ENCODE measurements around the gene IL10RB. TPM values are rescaled to one million over a fixed set of nuclear protein-coding genes. Genes with fewer than 3 reads are reported as not detected.

IL10RB gene
- total and polyA plus RNA-seq, 2 donors (not counting 1 experiment from before 2014, with no cell fraction given), result 29.3 to 32.5 TPM

DNA sequence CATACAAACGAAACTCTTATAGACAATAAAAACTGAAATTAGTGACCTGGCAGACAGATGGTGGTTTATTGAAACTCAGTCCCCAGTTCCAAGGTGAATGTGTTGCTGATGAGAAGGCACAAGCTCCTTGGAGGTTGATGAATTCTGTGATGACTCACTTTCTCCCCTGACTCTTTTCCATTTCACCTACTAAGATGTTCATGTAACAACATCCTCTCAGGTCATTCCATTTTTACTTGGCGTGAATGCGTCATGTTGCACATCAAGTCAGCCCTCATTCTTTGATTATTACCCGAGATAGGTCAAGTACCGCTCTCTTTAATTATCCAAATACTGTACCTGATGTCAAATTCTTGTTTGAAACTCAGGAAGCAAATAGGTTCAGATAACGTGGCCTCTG is 10.1 kb upstream of the IL10RB start:
- DNase-seq (no peak), ATAC-seq (ENCODE audit: low read depth) (no peak)
- TF ChIP-seq, protein P1, sequence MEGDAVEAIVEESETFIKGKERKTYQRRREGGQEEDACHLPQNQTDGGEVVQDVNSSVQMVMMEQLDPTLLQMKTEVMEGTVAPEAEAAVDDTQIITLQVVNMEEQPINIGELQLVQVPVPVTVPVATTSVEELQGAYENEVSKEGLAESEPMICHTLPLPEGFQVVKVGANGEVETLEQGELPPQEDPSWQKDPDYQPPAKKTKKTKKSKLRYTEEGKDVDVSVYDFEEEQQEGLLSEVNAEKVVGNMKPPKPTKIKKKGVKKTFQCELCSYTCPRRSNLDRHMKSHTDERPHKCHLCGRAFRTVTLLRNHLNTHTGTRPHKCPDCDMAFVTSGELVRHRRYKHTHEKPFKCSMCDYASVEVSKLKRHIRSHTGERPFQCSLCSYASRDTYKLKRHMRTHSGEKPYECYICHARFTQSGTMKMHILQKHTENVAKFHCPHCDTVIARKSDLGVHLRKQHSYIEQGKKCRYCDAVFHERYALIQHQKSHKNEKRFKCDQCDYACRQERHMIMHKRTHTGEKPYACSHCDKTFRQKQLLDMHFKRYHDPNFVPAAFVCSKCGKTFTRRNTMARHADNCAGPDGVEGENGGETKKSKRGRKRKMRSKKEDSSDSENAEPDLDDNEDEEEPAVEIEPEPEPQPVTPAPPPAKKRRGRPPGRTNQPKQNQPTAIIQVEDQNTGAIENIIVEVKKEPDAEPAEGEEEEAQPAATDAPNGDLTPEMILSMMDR (IDR thresholded peaks at IDR 0.05), result no peak
- no peak for TF ChIP-seq EZH2 (IDR thresholded peaks at IDR 0.05; ENCODE audit: borderline replicate concordance, insufficient read depth, low read depth, low read length, poor library complexity, severe bottlenecking)
- Mint-ChIP-seq H3K27me3 (no peaks in the 10 kb centered on the region), H3K4me1 (peaks cover 13% of the 10 kb centered on the region), H3K4me3 (no peak overlapping the region), H3K27ac (peak overlapping the region; percentile 65), H3K9me3 (ENCODE audit: insufficient read depth) (no peaks in the 10 kb centered on the region)
- peaks cover 0 to 14% (median 4%) of the 10 kb centered on the region in 3 donors for H3K9me3 ChIP-seq (ENCODE audit: control extremely low read depth in 1 of 3, control insufficient read depth in 2 of 3, insufficient read depth in 1 of 3, low read length in 2 of 3)
- ChIA-PET POLR2A (no interaction called here), CTCF (interaction anchor here (0.9 to 1.5 kb wide), 4 partner anchors 17 to 188 kb away, joined by 3 to 6 read pairs (median 4); no protein-coding TSS in a partner anchor)
- H2AFZ ChIP-seq (ENCODE audit: insufficient read depth, low read depth, low read length, poor library complexity, severe bottlenecking), result no peak overlapping the region
- no peaks in the 10 kb centered on the region for H3K4me1 ChIP-seq (ENCODE audit: control insufficient read depth in 2 of 2, insufficient read depth in 2 of 2, low read length in 2 of 2)
- peaks cover 14% of the 10 kb centered on the region for H4K20me1 ChIP-seq (ENCODE audit: control insufficient read depth, insufficient read depth, low read length, poor library complexity, severe bottlenecking)
- 94% methylated on average over 4 of the region's 6 CpGs for WGBS (ENCODE audit: insufficient coverage)
- H3K4me3 ChIP-seq (ENCODE audit: control extremely low read depth in 1 of 5, extremely low read depth in 1 of 5, insufficient read depth in 1 of 5, low read depth in 2 of 5, low read length in 4 of 5), result no peak overlapping the region
- intact Hi-C loops (cut with micrococcal nuclease), result no loop called here
- H3K27me3 ChIP-seq (replicated peaks in 1 of 4; ENCODE audit: control extremely low read depth in 1 of 4, control insufficient read depth in 3 of 4, insufficient read depth in 4 of 4, low read length in 3 of 4), result no peaks in the 10 kb centered on the region
- no peak overlapping the region for H3K4me2 ChIP-seq (replicated peaks; ENCODE audit: low read depth, low read length, poor library complexity, severe bottlenecking)
- peaks cover 2% of the 10 kb centered on the region for H3K79me2 ChIP-seq (ENCODE audit: control insufficient read depth, insufficient read depth, low read length)
- no peak overlapping the region for H3K9ac ChIP-seq (ENCODE audit: low read length)
- no peak overlapping the region for H3K27ac ChIP-seq (ENCODE audit: low read length in 2 of 2)
- H3K36me3 ChIP-seq (replicated peaks in 1 of 2; ENCODE audit: control extremely low read depth in 1 of 2, control insufficient read depth in 1 of 2, extremely low read depth in 1 of 2, insufficient read depth in 2 of 2, low read length in 1 of 2), result peaks cover 28 to 76% of the 10 kb centered on the region in 2 experiments

DNA sequence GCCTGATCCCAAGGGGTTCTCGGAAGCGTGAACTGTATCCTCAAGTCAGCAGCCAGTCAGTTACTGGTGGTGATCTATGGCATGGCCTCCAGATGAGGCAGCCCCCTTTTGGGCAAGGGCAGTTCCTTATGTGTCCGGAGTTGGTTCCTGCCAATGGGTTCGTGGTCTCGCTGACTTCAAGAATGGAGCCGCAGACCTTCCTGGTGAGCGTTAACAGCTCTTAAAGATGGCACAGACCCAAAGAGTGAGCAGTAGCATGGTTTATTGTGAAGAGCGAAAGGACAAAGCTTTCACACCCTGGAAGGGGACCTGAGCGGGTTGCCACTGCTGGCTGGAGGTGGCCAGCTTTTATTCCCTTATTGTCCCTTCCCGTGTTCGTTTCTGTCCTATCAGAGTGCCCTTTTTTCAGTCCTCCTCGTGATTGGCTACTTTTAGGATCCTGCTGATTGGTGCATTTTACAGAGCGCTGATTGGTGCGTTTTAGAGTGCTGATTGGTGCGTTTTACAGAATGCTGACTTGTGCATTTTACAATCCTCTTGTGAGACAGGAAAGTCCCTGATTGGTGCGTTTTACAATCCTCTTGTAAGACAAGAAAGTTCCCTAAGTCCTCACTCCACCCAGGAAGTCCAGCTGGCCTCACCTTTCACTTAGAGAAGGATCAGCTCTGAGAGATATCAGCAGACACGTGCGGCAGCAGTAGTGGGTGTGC is 8.9 kb upstream of the IL10RB start:
- ATAC-seq (ENCODE audit: low read depth) (no peak), DNase-seq (no peak)
- no peaks in the 10 kb centered on the region for H3K79me2 ChIP-seq (ENCODE audit: control insufficient read depth, insufficient read depth, low read length)
- H3K9me3 ChIP-seq (ENCODE audit: control extremely low read depth in 1 of 3, control insufficient read depth in 2 of 3, insufficient read depth in 1 of 3, low read length in 2 of 3), result peaks cover 0 to 14% (median 4%) of the 10 kb centered on the region in 3 donors
- Mint-ChIP-seq H3K27ac (no peak overlapping the region), H3K4me1 (peaks cover 21% of the 10 kb centered on the region), H3K9me3 (ENCODE audit: insufficient read depth) (no peaks in the 10 kb centered on the region), H3K4me3 (no peak overlapping the region), H3K27me3 (no peaks in the 10 kb centered on the region)
- ChIA-PET POLR2A (interaction anchor here (0.6 kb wide), 1 partner anchor 285 kb away, joined by 3 read pairs; the partner anchor contains the start of gene SON), CTCF (interaction anchor here (1.5 kb wide), 1 partner anchor 187 kb away, joined by 4 read pairs; no protein-coding TSS in a partner anchor)
- no peak for TF ChIP-seq EZH2 (IDR thresholded peaks at IDR 0.05; ENCODE audit: borderline replicate concordance, insufficient read depth, low read depth, low read length, poor library complexity, severe bottlenecking)
- TF ChIP-seq, protein P1 (IDR thresholded peaks at IDR 0.05), result no peak
- peaks cover 9% of the 10 kb centered on the region for H4K20me1 ChIP-seq (ENCODE audit: control insufficient read depth, insufficient read depth, low read length, poor library complexity, severe bottlenecking)
- H3K27ac ChIP-seq (ENCODE audit: low read length in 2 of 2), result peak overlapping the region in 1 of 2 donors; percentile 3
- peaks cover 21 to 69% of the 10 kb centered on the region in 2 experiments for H3K36me3 ChIP-seq (replicated peaks in 1 of 2; ENCODE audit: control extremely low read depth in 1 of 2, control insufficient read depth in 1 of 2, extremely low read depth in 1 of 2, insufficient read depth in 2 of 2, low read length in 1 of 2)
- WGBS (ENCODE audit: insufficient coverage), result 91% methylated on average over 16 of the region's 18 CpGs
- no peaks in the 10 kb centered on the region for H3K27me3 ChIP-seq (replicated peaks in 1 of 4; ENCODE audit: control extremely low read depth in 1 of 4, control insufficient read depth in 3 of 4, insufficient read depth in 4 of 4, low read length in 3 of 4)
- H3K9ac ChIP-seq (ENCODE audit: low read length), result no peak overlapping the region
- intact Hi-C loops (cut with micrococcal nuclease), result no loop called here
- H3K4me1 ChIP-seq (ENCODE audit: control insufficient read depth in 2 of 2, insufficient read depth in 2 of 2, low read length in 2 of 2), result peaks cover 4 to 8% of the 10 kb centered on the region in 2 donors
- H3K4me2 ChIP-seq (replicated peaks; ENCODE audit: low read depth, low read length, poor library complexity, severe bottlenecking), result no peak overlapping the region
- H2AFZ ChIP-seq (ENCODE audit: insufficient read depth, low read depth, low read length, poor library complexity, severe bottlenecking), result no peak overlapping the region
- H3K4me3 ChIP-seq (ENCODE audit: control extremely low read depth in 1 of 5, extremely low read depth in 1 of 5, insufficient read depth in 1 of 5, low read depth in 2 of 5, low read length in 4 of 5), result no peak overlapping the region
